ENCODE results near the gene ARHGAP6. TPM values are rescaled to one million over a fixed set of nuclear protein-coding genes. Genes with fewer than 3 reads are reported as not detected.

Gene ARHGAP6
- polyA plus RNA-seq, 3 donors, result 0.31 to 1.1 (median 0.40) TPM

- WGBS (ENCODE audit: insufficient coverage), result 73% methylated on average over 3 of the region's 8 CpGs
- no peaks in the 10 kb centered on the region for H3K9me3 Mint-ChIP-seq
- Histone ChIP-seq H3K36me3 (replicated peaks in 1 of 2; ENCODE audit: control insufficient read depth in 1 of 2, insufficient read depth in 2 of 2, low read length in 2 of 2) (peaks cover 78 to 87% of the 10 kb centered on the region in 2 donors), H2AFZ (ENCODE audit: insufficient read depth, low read depth, low read length, poor library complexity, severe bottlenecking) (no peak overlapping the region), H3K9me3 (replicated peaks in 1 of 2; ENCODE audit: control insufficient read depth in 1 of 2, insufficient read depth in 1 of 2, low read length in 2 of 2) (no peaks in the 10 kb centered on the region), H3K4me3 (replicated peaks in 1 of 3; ENCODE audit: low read depth in 2 of 3, low read length in 3 of 3) (no peak overlapping the region), H3K9ac (ENCODE audit: insufficient read depth, low read length, poor library complexity, severe bottlenecking) (no peak overlapping the region), H3K27ac (ENCODE audit: low read depth in 1 of 2, low read length in 2 of 2) (peak overlapping the region in 1 of 2 donors; percentile 4), H4K20me1 (ENCODE audit: insufficient read depth, low read length) (peaks cover 15% of the 10 kb centered on the region), H3K27me3 (ENCODE audit: control insufficient read depth in 2 of 2, insufficient read depth in 2 of 2, low read length in 2 of 2) (no peaks in the 10 kb centered on the region), H3K79me2 (ENCODE audit: insufficient read depth, low read length) (peaks cover 7% of the 10 kb centered on the region), H3K4me2 (replicated peaks; ENCODE audit: extremely low read depth, low read length, poor library complexity, severe bottlenecking) (no peak overlapping the region), H3K4me1 (ENCODE audit: control insufficient read depth in 1 of 2, insufficient read depth in 2 of 2, low read length in 2 of 2) (peaks cover 4 to 5% of the 10 kb centered on the region in 2 donors)
- no peak for DNase-seq
- peak overlapping the region in 3 of 7 donors; percentile 46 to 60 (median 59) for H3K27ac Mint-ChIP-seq
- TF ChIP-seq CTCF (IDR thresholded peaks at IDR 0.05), result no peak
- H3K4me1 Mint-ChIP-seq, result peaks cover 4% of the 10 kb centered on the region
- H3K4me3 Mint-ChIP-seq, result no peak overlapping the region
- H3K36me3 Mint-ChIP-seq, result peaks cover 74 to 82% of the 10 kb centered on the region in 2 donors
- H3K27me3 Mint-ChIP-seq (ENCODE audit: low read depth in 3 of 3), result peaks cover 0 to 2% (median 0%) of the 10 kb centered on the region in 3 donors
- intact Hi-C loops (cut with micrococcal nuclease), result loop anchor here in 1 of 2 donors (10.0 kb wide), 1 partner anchor 925 kb away; no protein-coding TSS in a partner anchor
These were observed 546.3 kb downstream of the ARHGAP6 start for GRCh38 chrX:11119313-11119943.

GRCh38 chrX:11117745-11118144, 548.0 kb downstream of the ARHGAP6 start:
- Histone ChIP-seq H3K27ac (ENCODE audit: low read depth in 1 of 2, low read length in 2 of 2) (no peak overlapping the region), H3K36me3 (replicated peaks in 1 of 2; ENCODE audit: control insufficient read depth in 1 of 2, insufficient read depth in 2 of 2, low read length in 2 of 2) (peaks cover 78 to 82% of the 10 kb centered on the region in 2 donors), H3K27me3 (ENCODE audit: control insufficient read depth in 2 of 2, insufficient read depth in 2 of 2, low read length in 2 of 2) (no peaks in the 10 kb centered on the region), H3K9ac (ENCODE audit: insufficient read depth, low read length, poor library complexity, severe bottlenecking) (no peak overlapping the region), H3K4me2 (replicated peaks; ENCODE audit: extremely low read depth, low read length, poor library complexity, severe bottlenecking) (no peak overlapping the region), H3K4me3 (replicated peaks in 1 of 3; ENCODE audit: low read depth in 2 of 3, low read length in 3 of 3) (no peak overlapping the region), H3K4me1 (ENCODE audit: control insufficient read depth in 1 of 2, insufficient read depth in 2 of 2, low read length in 2 of 2) (peaks cover 21% of the 10 kb centered on the region in 2 donors), H2AFZ (ENCODE audit: insufficient read depth, low read depth, low read length, poor library complexity, severe bottlenecking) (no peak overlapping the region), H4K20me1 (ENCODE audit: insufficient read depth, low read length) (peaks cover 15% of the 10 kb centered on the region), H3K9me3 (replicated peaks in 1 of 2; ENCODE audit: control insufficient read depth in 1 of 2, insufficient read depth in 1 of 2, low read length in 2 of 2) (no peaks in the 10 kb centered on the region), H3K79me2 (ENCODE audit: insufficient read depth, low read length) (peaks cover 16% of the 10 kb centered on the region)
- no peak overlapping the region for H3K4me3 Mint-ChIP-seq
- intact Hi-C loops (cut with micrococcal nuclease), result loop anchor here in 1 of 2 donors (10.0 kb wide), 1 partner anchor 923 kb away; no protein-coding TSS in a partner anchor
- DNase-seq, result no peak
- H3K9me3 Mint-ChIP-seq, result no peaks in the 10 kb centered on the region
- H3K36me3 Mint-ChIP-seq, result peaks cover 73 to 82% of the 10 kb centered on the region in 2 donors
- no peak overlapping the region for H3K27ac Mint-ChIP-seq
- no peak for TF ChIP-seq CTCF (IDR thresholded peaks at IDR 0.05)
- no CpG with 5 or more reads among the region's 3 CpGs for WGBS (ENCODE audit: insufficient coverage)
- no peaks in the 10 kb centered on the region for H3K27me3 Mint-ChIP-seq (ENCODE audit: low read depth in 3 of 3)
- peaks cover 21% of the 10 kb centered on the region for H3K4me1 Mint-ChIP-seq
